K562 (cell line): ENCODE data around the gene FOS. TPM values are rescaled to one million over a fixed set of nuclear protein-coding genes. Genes with fewer than 3 reads are reported as not detected.

Experiments
- CCNT2 ChIP-seq: IDR thresholded peaks from 2 replicates; pipeline ENCODE4 v1.6.1; 2011; ENCODE audit warnings: borderline replicate concordance, low read depth, mild to moderate bottlenecking, moderate library complexity, mixed read lengths, low read length; ENCODE audit not compliant: insufficient read length; ENCODE audit errors: extremely low read depth
- COPS2 ChIP-seq: fragments of 450-650 bp; conservative IDR thresholded peaks from 2 replicates; pipeline ENCODE4 v1.6.1; 2016; ENCODE audit warnings: mild to moderate bottlenecking, moderate library complexity
- FIP1L1 ChIP-seq: fragments of 200-400 bp; formaldehyde crosslinking; IDR thresholded peaks from 2 replicates; pipeline ENCODE4 v1.6.1; 2018; ENCODE audit warnings: mild to moderate bottlenecking, low read depth, low read length; ENCODE audit not compliant: poor library complexity, severe bottlenecking
- FOXJ2 ChIP-seq: fragments of 200-800 bp; sonication (Bioruptor generic); IDR thresholded peaks from 2 replicates; pipeline ENCODE4 v1.6.1; 2016; ENCODE audit warnings: missing genetic modification characterization, missing compliant biosample characterization
- FOXK2 ChIP-seq, 2 experiments: fragments of 450-650 bp; IDR thresholded peaks in 1 of 2; conservative IDR thresholded peaks in 1 of 2; 2 replicates each; pipeline ENCODE4 v1.6.1; 2016; ENCODE audit warnings: low read depth in 2 of 2, mild to moderate bottlenecking in 1 of 2
- HCFC1 ChIP-seq: IDR thresholded peaks from 2 replicates; pipeline ENCODE4 v1.6.1; 2012; ENCODE audit warnings: low read depth, low read length, improper control_type of control experiment
- ID3 ChIP-seq, 2 experiments: fragments of 250-450 bp in 1 of 2; fragments of 450-650 bp in 1 of 2; sonication (Bioruptor Pico) in 1 of 2; IDR thresholded peaks; 2 replicates each; pipeline versions ENCODE4 v1.6.1 to v1.8.0; 2016 to 2021; ENCODE audit warnings: mild to moderate bottlenecking in 2 of 2, moderate library complexity in 2 of 2, missing compliant biosample characterization in 1 of 2, missing genetic modification characterization in 1 of 2
- KAT2B ChIP-seq: IDR thresholded peaks from one replicate; pipeline ENCODE4 v1.6.1; 2012; ENCODE audit warnings: low read depth, mild to moderate bottlenecking, control low read depth, inconsistent platforms, low read length, moderate library complexity
- KLF6 ChIP-seq: fragments of 250-450 bp; sonication (Bioruptor Pico); IDR thresholded peaks from 2 replicates; pipeline ENCODE4 v1.4.0; 2020; ENCODE audit warnings: mild to moderate bottlenecking, moderate library complexity, borderline replicate concordance
- OTX1 ChIP-seq: fragments of 450-650 bp; formaldehyde crosslinking; IDR thresholded peaks from 2 replicates; pipeline ENCODE4 v1.4.0; 2022; ENCODE audit warnings: mild to moderate bottlenecking
- PHF21A ChIP-seq: fragments of 450-650 bp; IDR thresholded peaks from 2 replicates; pipeline ENCODE4 v1.6.1; 2017; ENCODE audit warnings: low read depth, borderline replicate concordance
- PTTG1 ChIP-seq: fragments of 450-650 bp; IDR thresholded peaks from 2 replicates; pipeline ENCODE4 v1.6.1; 2016; ENCODE audit warnings: low read depth, mild to moderate bottlenecking, missing genetic modification characterization, missing compliant biosample characterization
- RBBP5 ChIP-seq: fragments of 200-600 bp; sonication (generic); IDR thresholded peaks from 2 replicates; pipeline ENCODE4 v1.6.1; 2012; ENCODE audit warnings: borderline replicate concordance, mild to moderate bottlenecking, low read length, control low read depth, inconsistent platforms; ENCODE audit not compliant: insufficient read depth, poor library complexity, severe bottlenecking
- RBM34 ChIP-seq: fragments of 200-400 bp; formaldehyde crosslinking; IDR thresholded peaks from 2 replicates; pipeline ENCODE4 v1.6.1; 2018; ENCODE audit warnings: low read length, borderline replicate concordance; ENCODE audit not compliant: insufficient read depth
- SAP30 ChIP-seq: fragments of 200-600 bp; sonication (generic); IDR thresholded peaks from 2 replicates; pipeline ENCODE4 v1.6.1; 2012; ENCODE audit warnings: borderline replicate concordance, low read depth, mild to moderate bottlenecking, moderate library complexity, low read length, control low read depth, inconsistent platforms; ENCODE audit not compliant: insufficient read depth, poor library complexity, severe bottlenecking
- TAF1 ChIP-seq: IDR thresholded peaks from 2 replicates; pipeline ENCODE4 v1.6.1; 2011; ENCODE audit warnings: mild to moderate bottlenecking, low read length, moderate library complexity; ENCODE audit not compliant: insufficient read depth, control insufficient read depth, severe bottlenecking; ENCODE audit errors: extremely low read depth
- TBL1XR1 ChIP-seq, 2 experiments: IDR thresholded peaks; 2 replicates each; pipeline ENCODE4 v1.6.1; 2012; ENCODE audit warnings: improper control_type of control experiment in 2 of 2, low read length in 2 of 2, mild to moderate bottlenecking in 1 of 2
- ZBTB2 ChIP-seq: fragments of 450-650 bp; IDR thresholded peaks from 2 replicates; pipeline ENCODE4 v1.6.1; 2016; ENCODE audit warnings: antibody characterized with exemption
- ZFP30 ChIP-seq: fragments of 250-450 bp; sonication (Bioruptor Pico); IDR thresholded peaks from 2 replicates; pipeline ENCODE4 v1.8.0; 2022; ENCODE audit warnings: moderate library complexity, mild to moderate bottlenecking, inconsistent platforms, borderline replicate concordance
- ZFX ChIP-seq: sonication (generic); formaldehyde crosslinking; IDR thresholded peaks from 2 replicates; pipeline ENCODE4 v1.8.0; 2022; ENCODE audit warnings: mild to moderate bottlenecking, missing genetic modification reagents, moderate library complexity
- ZNF263 ChIP-seq: sonication (generic); formaldehyde crosslinking; IDR thresholded peaks from 2 replicates; pipeline ENCODE4 v1.8.0; 2022; ENCODE audit warnings: mild to moderate bottlenecking, missing genetic modification reagents, borderline replicate concordance
- ZNF274 ChIP-seq: IDR thresholded peaks from 2 replicates; pipeline ENCODE4 v1.6.1; 2011; ENCODE audit warnings: low read depth, mild to moderate bottlenecking, low read length, moderate library complexity, borderline replicate concordance
- ZNF408 ChIP-seq: fragments of 250-450 bp; sonication (Bioruptor Pico); IDR thresholded peaks from 2 replicates; pipeline ENCODE4 v1.4.0; 2020; ENCODE audit warnings: low read depth, mild to moderate bottlenecking, moderate library complexity
- ZNF445 ChIP-seq: fragments of 250-450 bp; sonication (Bioruptor Pico); IDR thresholded peaks from 2 replicates; pipeline ENCODE4 v1.4.0; 2020; ENCODE audit warnings: low read depth, mild to moderate bottlenecking, moderate library complexity
- ZNF644 ChIP-seq: fragments of 200-800 bp; sonication (Bioruptor generic); IDR thresholded peaks from 2 replicates; pipeline ENCODE4 v1.6.1; 2016; ENCODE audit warnings: low read depth, missing genetic modification characterization, missing compliant biosample characterization
- ZNF717 ChIP-seq: fragments of 250-450 bp; sonication (Bioruptor Pico); IDR thresholded peaks from 2 replicates; pipeline ENCODE4 v1.5.0; 2021
- ZNF785 ChIP-seq: fragments of 250-450 bp; sonication (Bioruptor Pico); IDR thresholded peaks from 2 replicates; pipeline ENCODE4 v1.4.0; 2020; ENCODE audit warnings: mild to moderate bottlenecking
- polyA plus RNA-seq, 8 experiments: library from polyadenylated mRNA; depleted of rRNA in 4 of 8; stranded (reverse) in 5 of 8; unstranded in 3 of 8; fragments of >200 nt; fragmentation: Nextera tagmentation in 2 of 8; fragmentation: Illumina TruSeq in 1 of 8; extraction: Ambion mirVana in 2 of 8; extraction: Trizol in 1 of 8; gene quantifications; 2 replicates each; pipeline versions ENCODE4 v1.2.1 to v1.2.3, GENCODE V29; 2011 to 2014; ENCODE audit warnings: inconsistent platforms in 1 of 8, missing spikeins in 1 of 8
- total RNA-seq, 7 experiments: library from RNA; depleted of rRNA in 6 of 7; stranded (reverse); fragments of >200 nt in 6 of 7; fragmentation: Illumina TruSeq in 2 of 7; extraction: Trizol in 2 of 7; gene quantifications; 2 replicates each; pipeline versions ENCODE4 v1.2.1 to v1.2.3, GENCODE V29; 2011 to 2021; ENCODE audit warnings: low replicate concordance in 1 of 7

Gene FOS
- total and polyA plus RNA-seq, 9 of the 15 experiments (the other 6 are each of a cell fraction or from before 2014, with no cell fraction given) = 0.54 to 13.8 (median 8.9) TPM

GRCh38 chr14:75301666-75302325 is 23.2 kb downstream of the FOS start (continued):
- TF ChIP-seq ZNF445 (CRISPR knock-in tag) = no peak
- no peak for TF ChIP-seq KLF6 (CRISPR knock-in tag)
- TF ChIP-seq RBBP5 = no peak
- TF ChIP-seq HCFC1 = no peak
- TF ChIP-seq FIP1L1 = no peak
- TF ChIP-seq ZFP30 (CRISPR knock-in tag) = no peak
- no peak for TF ChIP-seq ZNF274
- no peak for TF ChIP-seq OTX1 (CRISPR knock-in tag)
- no peak for TF ChIP-seq FOXK2 (conservative IDR thresholded peaks at IDR 0.05 in 1 of 2, IDR thresholded peaks at IDR 0.05 in 1 of 2; ENCODE audit: low read depth in 2 of 2)
- no peak for TF ChIP-seq KAT2B
- TF ChIP-seq PTTG1 (tag) = no peak
- TF ChIP-seq TAF1 = peak; percentile 15
- TF ChIP-seq COPS2 = no peak
- no peak for TF ChIP-seq ZNF785
- TF ChIP-seq TBL1XR1 (IDR thresholded peaks at IDR 0.05; ENCODE audit: low read length in 2 of 2) = 0 out of 4 replicates have a peak, but pooled peaks of 1 of the 2 experiments have one; percentile 28
- TF ChIP-seq ZNF263 = no peak
- TF ChIP-seq SAP30 = no peak
- no peak for TF ChIP-seq ID3 (CRISPR knock-in tag; IDR thresholded peaks at IDR 0.05)
- TF ChIP-seq ID3 (tag; IDR thresholded peaks at IDR 0.05) = peak; percentile 96
- no peak for TF ChIP-seq ZNF644
- TF ChIP-seq ZNF717 (CRISPR knock-in tag) = no peak
- TF ChIP-seq PHF21A = no peak
- TF ChIP-seq ZNF408 (CRISPR knock-in tag) = no peak
- no peak for TF ChIP-seq ZBTB2
- TF ChIP-seq RBM34 = no peak
- no peak for TF ChIP-seq ZFX
- TF ChIP-seq FOXJ2 = no peak
- no peak for TF ChIP-seq CCNT2
